K562 (cell line): ENCODE results near the gene PPP6R3.

Experiments
- FUS ChIP-seq: fragments of 200-400 bp; formaldehyde crosslinking; optimal IDR thresholded peaks from 2 replicates; pipeline ENCODE3; 2017; ENCODE audit warnings: low read depth, low read length
- HNRNPUL1 ChIP-seq: fragments of 200-400 bp; formaldehyde crosslinking; IDR thresholded peaks from 2 replicates; pipeline ENCODE4 v1.6.1; 2017; ENCODE audit warnings: low read length
- RBFOX2 ChIP-seq: fragments of 200-400 bp; formaldehyde crosslinking; IDR thresholded peaks from 2 replicates; pipeline ENCODE4 v1.6.1; 2017; ENCODE audit warnings: low read depth, mild to moderate bottlenecking, low read length, moderate library complexity
- SIN3A ChIP-seq, 2 experiments: fragments of 150-350 bp in 1 of 2; IDR thresholded peaks; 2 replicates each; pipeline ENCODE4 v1.6.1; 2011 to 2016; ENCODE audit warnings: borderline replicate concordance in 2 of 2, low read depth in 2 of 2, low read length in 2 of 2, mild to moderate bottlenecking in 2 of 2, moderate library complexity in 2 of 2; ENCODE audit not compliant: control insufficient read depth in 1 of 2

- TF ChIP-seq SIN3A (IDR thresholded peaks at IDR 0.05; ENCODE audit: borderline replicate concordance in 2 of 2, control insufficient read depth in 1 of 2, low read depth in 2 of 2, low read length in 2 of 2) = no peak
- no peak for TF ChIP-seq RBFOX2
- no peak for TF ChIP-seq FUS
- no peak for TF ChIP-seq HNRNPUL1
These were observed 203.6 kb downstream of the PPP6R3 start for GRCh38 chr11:68664141-68664540.
